ENCODE data around the gene GRAMD4.

DNA sequence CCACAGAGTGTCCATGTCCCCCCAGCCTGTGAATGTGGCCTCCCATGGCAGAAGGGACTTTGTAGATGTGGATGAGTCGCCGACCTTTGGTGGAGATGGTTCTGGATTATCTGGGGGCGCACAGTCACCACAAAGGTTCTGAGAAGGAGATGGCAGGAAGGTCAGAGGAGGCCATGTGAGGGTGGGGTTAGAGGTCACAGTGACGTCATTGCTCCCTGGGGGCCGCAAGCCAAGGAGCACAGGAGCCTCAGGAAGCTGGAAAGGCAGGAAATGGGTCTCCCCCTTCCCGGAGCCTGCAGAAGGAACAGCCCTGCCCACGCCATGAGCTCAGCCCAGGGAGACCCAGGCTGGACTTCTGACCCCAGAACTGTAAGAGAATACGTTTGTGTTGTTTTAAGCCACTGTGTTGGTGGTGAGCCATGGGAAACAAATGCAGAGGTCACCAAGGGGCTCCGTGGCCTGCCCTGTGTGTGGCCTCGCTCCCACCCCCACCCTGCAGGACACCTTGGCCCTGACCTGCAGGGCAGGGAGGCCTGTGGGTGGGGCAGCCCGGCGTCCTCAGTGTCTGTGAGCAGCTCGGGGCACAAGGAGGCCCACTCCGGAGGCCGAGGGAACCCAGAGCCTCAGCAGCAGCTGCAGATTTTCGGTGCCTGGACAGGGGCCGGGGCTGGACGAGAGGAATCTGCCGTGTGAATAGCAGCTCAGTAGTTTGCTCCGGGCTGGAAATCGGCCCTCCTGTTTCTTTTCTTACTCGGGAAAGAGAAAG lies 32.1 kb downstream of the GRAMD4 start:
- TF ChIP-seq, protein P1, sequence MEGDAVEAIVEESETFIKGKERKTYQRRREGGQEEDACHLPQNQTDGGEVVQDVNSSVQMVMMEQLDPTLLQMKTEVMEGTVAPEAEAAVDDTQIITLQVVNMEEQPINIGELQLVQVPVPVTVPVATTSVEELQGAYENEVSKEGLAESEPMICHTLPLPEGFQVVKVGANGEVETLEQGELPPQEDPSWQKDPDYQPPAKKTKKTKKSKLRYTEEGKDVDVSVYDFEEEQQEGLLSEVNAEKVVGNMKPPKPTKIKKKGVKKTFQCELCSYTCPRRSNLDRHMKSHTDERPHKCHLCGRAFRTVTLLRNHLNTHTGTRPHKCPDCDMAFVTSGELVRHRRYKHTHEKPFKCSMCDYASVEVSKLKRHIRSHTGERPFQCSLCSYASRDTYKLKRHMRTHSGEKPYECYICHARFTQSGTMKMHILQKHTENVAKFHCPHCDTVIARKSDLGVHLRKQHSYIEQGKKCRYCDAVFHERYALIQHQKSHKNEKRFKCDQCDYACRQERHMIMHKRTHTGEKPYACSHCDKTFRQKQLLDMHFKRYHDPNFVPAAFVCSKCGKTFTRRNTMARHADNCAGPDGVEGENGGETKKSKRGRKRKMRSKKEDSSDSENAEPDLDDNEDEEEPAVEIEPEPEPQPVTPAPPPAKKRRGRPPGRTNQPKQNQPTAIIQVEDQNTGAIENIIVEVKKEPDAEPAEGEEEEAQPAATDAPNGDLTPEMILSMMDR (IDR thresholded peaks at IDR 0.05): no peak
- TF ChIP-seq, protein P2, sequence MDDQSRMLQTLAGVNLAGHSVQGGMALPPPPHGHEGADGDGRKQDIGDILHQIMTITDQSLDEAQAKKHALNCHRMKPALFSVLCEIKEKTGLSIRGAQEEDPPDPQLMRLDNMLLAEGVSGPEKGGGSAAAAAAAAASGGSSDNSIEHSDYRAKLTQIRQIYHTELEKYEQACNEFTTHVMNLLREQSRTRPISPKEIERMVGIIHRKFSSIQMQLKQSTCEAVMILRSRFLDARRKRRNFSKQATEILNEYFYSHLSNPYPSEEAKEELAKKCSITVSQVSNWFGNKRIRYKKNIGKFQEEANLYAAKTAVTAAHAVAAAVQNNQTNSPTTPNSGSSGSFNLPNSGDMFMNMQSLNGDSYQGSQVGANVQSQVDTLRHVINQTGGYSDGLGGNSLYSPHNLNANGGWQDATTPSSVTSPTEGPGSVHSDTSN (IDR thresholded peaks at IDR 0.05): no peak
- no peak for TF ChIP-seq ZNF302 (CRISPR knock-in tag; IDR thresholded peaks at IDR 0.05)
